SK-N-SH (cell line): ENCODE data around the gene STRADB. TPM values are rescaled to one million over a fixed set of nuclear protein-coding genes. Genes with fewer than 3 reads are reported as not detected.

Experiments
- CTCF ChIA-PET: fragments of 300-600, 350-600 bp; formaldehyde crosslinking; extraction: SDS; loops from one replicate; lab custom pipeline; 2021; lab: Yijun Ruan, JAX
- POLR2A ChIA-PET: fragments of 350-600 bp; sonication (Branson Sonifier 250); formaldehyde crosslinking; extraction: SDS; loops from one replicate; lab custom pipeline; 2020; ENCODE audit warnings: antibody characterized with exemption, inconsistent platforms; lab: Yijun Ruan, JAX
- DNase-seq: peaks from one replicate; pipeline ENCODE4 v3.0.0; 2012
- H2AFZ ChIP-seq: fragments of 200-600 bp; sonication (generic); 2 replicates; pipeline ENCODE4 v1.8.1; 2016; ENCODE audit warnings: antibody characterized with exemption, mild to moderate bottlenecking, low read depth
- H3F3A ChIP-seq: fragments of 200-600 bp; sonication (generic); replicated peaks from 2 replicates; pipeline ENCODE3; 2016; ENCODE audit warnings: antibody characterized with exemption, mild to moderate bottlenecking; ENCODE audit not compliant: insufficient read depth
- H3K27ac ChIP-seq, 2 experiments: fragments of 200-500 bp in 1 of 2; fragments of 200-600 bp in 1 of 2; sonication (Bioruptor generic) in 1 of 2; sonication (generic), shearing (Covaris generic) in 1 of 2; 2 replicates each; pipeline versions ENCODE4 v1.5.1 to v1.6.1; 2014 to 2016; ENCODE audit warnings: low read depth in 2 of 2, inconsistent platforms in 1 of 2, low read length in 1 of 2, mild to moderate bottlenecking in 1 of 2, mixed read lengths in 1 of 2
- H3K27me3 ChIP-seq: fragments of 200-600 bp; sonication (generic), shearing (Covaris generic); 2 replicates; pipeline ENCODE4 v1.6.1; 2016; ENCODE audit warnings: mixed run types; ENCODE audit not compliant: insufficient read depth
- H3K36me3 ChIP-seq, 2 experiments: fragments of 200-500 bp in 1 of 2; fragments of 200-600 bp in 1 of 2; sonication (Bioruptor generic) in 1 of 2; sonication (generic) in 1 of 2; replicated peaks in 1 of 2; 2 replicates each; pipeline versions ENCODE3 to v1.5.1; 2014 to 2016; ENCODE audit warnings: low read length in 1 of 2, mild to moderate bottlenecking in 1 of 2; ENCODE audit not compliant: insufficient read depth in 2 of 2, control insufficient read depth in 1 of 2
- H3K4me1 ChIP-seq, 2 experiments: fragments of 200-500 bp in 1 of 2; fragments of 200-600 bp in 1 of 2; sonication (Bioruptor generic) in 1 of 2; sonication (generic), shearing (Covaris generic) in 1 of 2; 2 replicates each; pipeline versions ENCODE4 v1.5.1 to v1.6.1; 2014 to 2016; ENCODE audit warnings: low read depth in 1 of 2, low read length in 1 of 2, mixed run types in 1 of 2; ENCODE audit not compliant: insufficient read depth in 2 of 2, control insufficient read depth in 1 of 2
- H3K4me2 ChIP-seq: fragments of 200-600 bp; sonication (generic), shearing (Covaris generic); 2 replicates; pipeline ENCODE4 v1.6.1; 2017; ENCODE audit warnings: mixed run types
- H3K4me3 ChIP-seq, 2 experiments: fragments of 200-500 bp in 1 of 2; fragments of 200-600 bp in 1 of 2; sonication (Bioruptor generic) in 1 of 2; sonication (generic), shearing (Covaris generic) in 1 of 2; 2 replicates each; pipeline versions ENCODE4 v1.5.1 to v1.8.1; 2014 to 2016; ENCODE audit warnings: low read depth in 2 of 2, inconsistent platforms in 1 of 2, low read length in 1 of 2, mild to moderate bottlenecking in 1 of 2, mixed read lengths in 1 of 2, moderate library complexity in 1 of 2
- H3K79me2 ChIP-seq: fragments of 200-600 bp; sonication (generic); 2 replicates; pipeline ENCODE4 v1.8.1; 2017; ENCODE audit warnings: mild to moderate bottlenecking; ENCODE audit not compliant: insufficient read depth
- H3K9ac ChIP-seq: fragments of 200-600 bp; sonication (generic); 2 replicates; pipeline ENCODE4 v1.6.1; 2017; ENCODE audit warnings: mixed run types
- H3K9me2 ChIP-seq: fragments of 200-600 bp; sonication (generic); 2 replicates; pipeline ENCODE4 v1.6.1; 2017; ENCODE audit warnings: mixed run types
- H3K9me3 ChIP-seq: fragments of 200-600 bp; sonication (generic); 2 replicates; pipeline ENCODE4 v1.6.1; 2017; ENCODE audit warnings: mixed run types, mild to moderate bottlenecking, moderate library complexity
- H4K20me1 ChIP-seq: fragments of 200-600 bp; sonication (generic); 2 replicates; pipeline ENCODE4 v1.6.1; 2017; ENCODE audit warnings: mild to moderate bottlenecking, mixed run types; ENCODE audit not compliant: insufficient read depth
- CHD2 ChIP-seq: fragments of 150-350 bp; IDR thresholded peaks from 2 replicates; pipeline ENCODE4 v1.6.1; 2018; ENCODE audit warnings: low read length; ENCODE audit not compliant: partially characterized antibody
- ELF1 ChIP-seq: IDR thresholded peaks from 2 replicates; pipeline ENCODE4 v1.4.0; 2012
- EP300 ChIP-seq, 2 experiments: IDR thresholded peaks; 2 replicates each; pipeline versions ENCODE4 v1.4.0 to v1.6.1; 2012; ENCODE audit warnings: borderline replicate concordance in 1 of 2, low read depth in 1 of 2, low read length in 1 of 2
- FOSL2 ChIP-seq: IDR thresholded peaks from 2 replicates; pipeline ENCODE4 v1.4.0; 2012; ENCODE audit warnings: low read depth, mild to moderate bottlenecking, moderate library complexity, borderline replicate concordance
- FOXJ3 ChIP-seq: sonication (generic); formaldehyde crosslinking; IDR thresholded peaks from 2 replicates; pipeline ENCODE4 v1.5.1; 2020; ENCODE audit warnings: mild to moderate bottlenecking, missing genetic modification reagents
- GABPA ChIP-seq: IDR thresholded peaks from 2 replicates; pipeline ENCODE4 v1.4.0; 2012; ENCODE audit warnings: low read depth, mild to moderate bottlenecking
- IRF3 ChIP-seq: fragments of 150-350 bp; IDR thresholded peaks from 2 replicates; pipeline ENCODE4 v1.6.1; 2016; ENCODE audit warnings: mild to moderate bottlenecking, low read depth, low read length
- MAX ChIP-seq: IDR thresholded peaks from 2 replicates; pipeline ENCODE4 v1.4.0; 2012; ENCODE audit warnings: low read depth
- MEF2A ChIP-seq: IDR thresholded peaks from 2 replicates; pipeline ENCODE4 v1.4.0; 2012; ENCODE audit warnings: low read depth, borderline replicate concordance
- MXI1 ChIP-seq: IDR thresholded peaks from 2 replicates; pipeline ENCODE4 v1.6.1; 2012; ENCODE audit warnings: mild to moderate bottlenecking, low read depth, low read length, improper control_type of control experiment
- NRF1 ChIP-seq: IDR thresholded peaks from 2 replicates; pipeline ENCODE4 v1.6.1; 2012; ENCODE audit warnings: low read depth, mild to moderate bottlenecking, low read length
- PBX3 ChIP-seq: IDR thresholded peaks from 2 replicates; pipeline ENCODE4; 2012
- POLR2AphosphoS5 ChIP-seq: IDR thresholded peaks from 2 replicates; pipeline ENCODE4 v1.6.1; 2012; ENCODE audit warnings: low read depth, low read length
- RAD21 ChIP-seq: IDR thresholded peaks from 2 replicates; pipeline ENCODE4 v1.6.1; 2012; ENCODE audit warnings: mild to moderate bottlenecking, low read length
- RXRA ChIP-seq: IDR thresholded peaks from 2 replicates; pipeline ENCODE4 v1.4.0; 2012; ENCODE audit warnings: low read depth, mild to moderate bottlenecking, borderline replicate concordance
- SIN3A ChIP-seq: IDR thresholded peaks from 2 replicates; pipeline ENCODE4 v1.6.1; 2012; ENCODE audit warnings: low read depth, mild to moderate bottlenecking, low read length, moderate library complexity, borderline replicate concordance
- SMC3 ChIP-seq: IDR thresholded peaks from 2 replicates; pipeline ENCODE4 v1.6.1; 2012; ENCODE audit warnings: low read depth, low read length, improper control_type of control experiment
- USF1 ChIP-seq: IDR thresholded peaks from 2 replicates; pipeline ENCODE4 v1.4.0; 2012; ENCODE audit warnings: low read depth, borderline replicate concordance
- USF2 ChIP-seq: fragments of 150-350 bp; IDR thresholded peaks from 2 replicates; pipeline ENCODE4 v1.6.1; 2017; ENCODE audit warnings: antibody characterized with exemption, low read length, low read depth, borderline replicate concordance
- YY1 ChIP-seq: IDR thresholded peaks from 2 replicates; pipeline ENCODE4 v1.4.0; 2012; ENCODE audit warnings: low read depth, mild to moderate bottlenecking
- WGBS: methylation state at CpG from one replicate; pipeline ENCODE4 v1.1.6; 2017; ENCODE audit warnings: low lambda C conversion rate; 5-methylcytosine and 5-hydroxymethylcytosine counted together
- polyA plus RNA-seq, 3 experiments: library from polyadenylated mRNA; depleted of rRNA; stranded (reverse); fragments of >200 nt; gene quantifications; 2 replicates each; pipeline ENCODE4 v1.2.3, GENCODE V29; 2012

Gene STRADB
- polyA plus RNA-seq, 1 of the 3 experiments (the other 2 are of a cell fraction), result 27.0 TPM

GRCh38 chr2:201460532-201460931, 9.0 kb downstream of the STRADB start:
- DNase-seq, result no peak
- Histone ChIP-seq H3K9me2 (no peaks in the 10 kb centered on the region), H2AFZ (no peak overlapping the region), H3K9ac (no peak overlapping the region), H4K20me1 (no peaks in the 10 kb centered on the region), H3K27ac (no peak overlapping the region), H3F3A (no peaks in the 10 kb centered on the region), H3K4me1 (peaks cover 8% of the 10 kb centered on the region in 2 experiments; a peak in 1 of 4 replicates), H3K27me3 (no peaks in the 10 kb centered on the region), H3K36me3 (peaks cover 57 to 65% of the 10 kb centered on the region in 2 experiments), H3K79me2 (no peaks in the 10 kb centered on the region), H3K4me3 (no peak overlapping the region), H3K9me3 (no peaks in the 10 kb centered on the region), H3K4me2 (no peak overlapping the region)
- POLR2A ChIA-PET, result no interaction called here
- CTCF ChIA-PET, result interaction anchor here (1.2 kb wide), 1 partner anchor 27 kb away, joined by 3 read pairs; no protein-coding TSS in a partner anchor
- WGBS, result 92% methylated on average over 1 of the region's 1 CpG
- TF ChIP-seq NRF1 (no peak), POLR2AphosphoS5 (no peak), SMC3 (no peak), GABPA (no peak), ELF1 (no peak), CHD2 (no peak), YY1 (no peak), USF1 (no peak), MAX (no peak), FOXJ3 (CRISPR knock-in tag) (no peak), IRF3 (no peak), SIN3A (no peak), RXRA (no peak), USF2 (no peak), RAD21 (no peak), MXI1 (no peak), FOSL2 (no peak), MEF2A (no peak), PBX3 (no peak), EP300 (IDR thresholded peaks at IDR 0.05; ENCODE audit: borderline replicate concordance in 1 of 2, low read depth in 1 of 2, low read length in 1 of 2) (no peak)
